Mesendoderm (in vitro differentiated cells): ENCODE results near the gene CLDN4.
"Not testable (repeated sequence)": the region's sequence is repeated elsewhere in the genome, so short reads cannot be mapped to it uniquely, and the experiment has no call there.

Experiments
- DNase-seq: peaks from one replicate; pipeline ENCODE4 v3.0.0; 2013
- H2AK5ac ChIP-seq: 2 replicates; pipeline ENCODE4 v1.6.1; 2013; ENCODE audit warnings: low read length, inconsistent platforms
- H2BK120ac ChIP-seq: 2 replicates; pipeline ENCODE4 v1.6.1; 2013; ENCODE audit warnings: low read depth, mild to moderate bottlenecking, low read length, moderate library complexity, mixed read lengths
- H2BK15ac ChIP-seq: replicated peaks from 2 replicates; pipeline ENCODE4 v1.6.1; 2013; ENCODE audit warnings: low read depth, mild to moderate bottlenecking, moderate library complexity
- H2BK5ac ChIP-seq: 2 replicates; pipeline ENCODE4 v1.6.1; 2013; ENCODE audit warnings: low read length, inconsistent platforms
- H3K18ac ChIP-seq: 2 replicates; pipeline ENCODE4 v1.6.1; 2013; ENCODE audit warnings: mild to moderate bottlenecking, low read length, mixed read lengths
- H3K23ac ChIP-seq: one replicate; pipeline ENCODE4 v1.6.1; 2013; ENCODE audit warnings: low read length
- H3K27ac ChIP-seq: 2 replicates; pipeline ENCODE4 v1.5.1; 2013; ENCODE audit warnings: low read depth, mild to moderate bottlenecking, inconsistent platforms, low read length, moderate library complexity
- H3K27me3 ChIP-seq: 2 replicates; pipeline ENCODE4 v1.6.1; 2013; ENCODE audit warnings: low read length, control low read depth, mild to moderate bottlenecking, inconsistent platforms; ENCODE audit not compliant: insufficient read depth, poor library complexity
- H3K36me3 ChIP-seq: 2 replicates; pipeline ENCODE4 v1.6.1; 2013; ENCODE audit warnings: low read length, inconsistent platforms; ENCODE audit not compliant: control insufficient read depth, insufficient read depth
- H3K4ac ChIP-seq: one replicate; pipeline ENCODE4 v1.6.1; 2013; ENCODE audit warnings: low read depth, mild to moderate bottlenecking, low read length, moderate library complexity
- H3K4me1 ChIP-seq: 2 replicates; pipeline ENCODE4 v1.6.1; 2013; ENCODE audit warnings: low read depth, low read length, inconsistent platforms; ENCODE audit not compliant: control insufficient read depth
- H3K4me2 ChIP-seq: 2 replicates; pipeline ENCODE4 v1.6.1; 2013; ENCODE audit warnings: low read length
- H3K4me3 ChIP-seq: 2 replicates; pipeline ENCODE4 v1.5.1; 2013; ENCODE audit warnings: mild to moderate bottlenecking, low read length
- H3K56ac ChIP-seq: one replicate; pipeline ENCODE4 v1.6.1; 2013; ENCODE audit warnings: low read length
- H3K79me1 ChIP-seq: 2 replicates; pipeline ENCODE4 v1.6.1; 2013; ENCODE audit warnings: low read length, inconsistent platforms
- H3K79me2 ChIP-seq: 2 replicates; pipeline ENCODE4 v1.6.1; 2013; ENCODE audit warnings: mild to moderate bottlenecking, low read length; ENCODE audit not compliant: control insufficient read depth, insufficient read depth
- H3K9ac ChIP-seq: 2 replicates; pipeline ENCODE4 v1.6.1; 2013; ENCODE audit warnings: low read length, inconsistent platforms
- H4K5ac ChIP-seq: one replicate; pipeline ENCODE4 v1.6.1; 2013; ENCODE audit warnings: low read length
- H4K8ac ChIP-seq: one replicate; pipeline ENCODE4 v1.6.1; 2013; ENCODE audit warnings: low read depth, mild to moderate bottlenecking, control low read depth, low read length, moderate library complexity
- WGBS: extraction: QIAGEN DNeasy Blood & Tissue Kit; methylation state at CpG from one replicate; pipeline ENCODE4 v1.1.7; 2013; ENCODE audit warnings: low lambda C conversion rate, missing lambda C conversion rate; ENCODE audit not compliant: insufficient coverage; ENCODE audit errors: extremely low coverage; 5-methylcytosine and 5-hydroxymethylcytosine counted together

Gene CLDN4

GRCh38 chr7:73845701-73846195 lies 15.0 kb downstream of the CLDN4 start:
- not testable (repeated sequence) for H3K4me1 ChIP-seq, H3K56ac ChIP-seq, H3K79me1 ChIP-seq, H2BK15ac ChIP-seq, H3K4me2 ChIP-seq, H3K23ac ChIP-seq, H3K79me2 ChIP-seq, H4K5ac ChIP-seq, DNase-seq, H3K27ac ChIP-seq, H3K4me3 ChIP-seq, H2BK5ac ChIP-seq, H4K8ac ChIP-seq, H3K27me3 ChIP-seq, H3K36me3 ChIP-seq, H3K9ac ChIP-seq, H2BK120ac ChIP-seq, H3K18ac ChIP-seq, H2AK5ac ChIP-seq, H3K4ac ChIP-seq
- no CpG with 5 or more reads among the region's 12 CpGs for WGBS

- H3K36me3 ChIP-seq: no peaks in the 10 kb centered on the region
- H4K5ac ChIP-seq: no peak overlapping the region
- no peak overlapping the region for H3K27ac ChIP-seq
- H2BK120ac ChIP-seq: no peak overlapping the region
- H3K79me2 ChIP-seq: no peaks in the 10 kb centered on the region
- H4K8ac ChIP-seq: no peak overlapping the region
- no peak for DNase-seq
- H3K4me3 ChIP-seq: no peak overlapping the region
- no peak overlapping the region for H3K56ac ChIP-seq
- no peak overlapping the region for H2BK5ac ChIP-seq
- no peak overlapping the region for H3K4me2 ChIP-seq
- no peak overlapping the region for H2BK15ac ChIP-seq
- peaks cover 4% of the 10 kb centered on the region for H3K4me1 ChIP-seq
- no peak overlapping the region for H3K23ac ChIP-seq
- WGBS: no CpG with 5 or more reads among the region's 10 CpGs
- H3K9ac ChIP-seq: no peak overlapping the region
- H3K27me3 ChIP-seq: no peaks in the 10 kb centered on the region
- H3K79me1 ChIP-seq: no peaks in the 10 kb centered on the region
- no peak overlapping the region for H3K4ac ChIP-seq
- H3K18ac ChIP-seq: no peak overlapping the region
- H2AK5ac ChIP-seq: no peak overlapping the region
Observed at GRCh38 chr7:73847941-73848723, 17.3 kb downstream of the CLDN4 start.

- Histone ChIP-seq H2AK5ac (no peak overlapping the region), H3K79me1 (no peaks in the 10 kb centered on the region), H2BK5ac (no peak overlapping the region), H3K9ac (no peak overlapping the region), H3K23ac (no peak overlapping the region), H3K27me3 (no peaks in the 10 kb centered on the region), H3K4me1 (peaks cover 2% of the 10 kb centered on the region), H3K18ac (no peak overlapping the region), H3K27ac (no peak overlapping the region), H4K8ac (no peak overlapping the region), H3K36me3 (no peaks in the 10 kb centered on the region), H2BK15ac (no peak overlapping the region), H3K4me3 (no peak overlapping the region), H3K79me2 (no peaks in the 10 kb centered on the region), H3K4ac (no peak overlapping the region), H4K5ac (no peak overlapping the region), H3K56ac (no peak overlapping the region), H2BK120ac (no peak overlapping the region), H3K4me2 (no peak overlapping the region)
- peak; percentile 76 for DNase-seq
- WGBS: no CpG with 5 or more reads among the region's 4 CpGs
Observed at GRCh38 chr7:73850781-73851207, 20.0 kb downstream of the CLDN4 start.

- no peaks in the 10 kb centered on the region for H3K79me1 ChIP-seq
- H3K4me2 ChIP-seq: no peak overlapping the region
- H3K27ac ChIP-seq: no peak overlapping the region
- H3K4me1 ChIP-seq: peaks cover 2% of the 10 kb centered on the region
- peak overlapping the region; percentile 23 for H3K18ac ChIP-seq
- no peaks in the 10 kb centered on the region for H3K79me2 ChIP-seq
- no peak overlapping the region for H3K4me3 ChIP-seq
- H3K27me3 ChIP-seq: no peaks in the 10 kb centered on the region
- no peak overlapping the region for H2BK15ac ChIP-seq
- WGBS: no CpG with 5 or more reads among the region's 8 CpGs
- H2AK5ac ChIP-seq: no peak overlapping the region
- H3K56ac ChIP-seq: no peak overlapping the region
- H4K5ac ChIP-seq: no peak overlapping the region
- H2BK120ac ChIP-seq: no peak overlapping the region
- DNase-seq: peak; percentile 93
- no peak overlapping the region for H3K23ac ChIP-seq
- no peaks in the 10 kb centered on the region for H3K36me3 ChIP-seq
- no peak overlapping the region for H3K4ac ChIP-seq
- H2BK5ac ChIP-seq: no peak overlapping the region
- no peak overlapping the region for H4K8ac ChIP-seq
- H3K9ac ChIP-seq: no peak overlapping the region
Observed at GRCh38 chr7:73851410-73852338, 20.9 kb downstream of the CLDN4 start.

- Histone ChIP-seq H2BK15ac (no peak overlapping the region), H3K9ac (no peak overlapping the region), H3K23ac (no peak overlapping the region), H3K79me1 (no peaks in the 10 kb centered on the region), H3K27ac (no peak overlapping the region), H3K4me2 (no peak overlapping the region), H3K27me3 (no peaks in the 10 kb centered on the region), H2BK5ac (no peak overlapping the region), H3K56ac (no peak overlapping the region), H4K8ac (no peak overlapping the region), H3K4me3 (no peak overlapping the region), H3K79me2 (no peaks in the 10 kb centered on the region), H3K4me1 (peaks cover 2% of the 10 kb centered on the region), H4K5ac (no peak overlapping the region), H3K18ac (no peak overlapping the region), H3K36me3 (no peaks in the 10 kb centered on the region), H2BK120ac (no peak overlapping the region), H2AK5ac (no peak overlapping the region), H3K4ac (no peak overlapping the region)
- WGBS: no CpG with 5 or more reads among the region's 5 CpGs
- DNase-seq: no peak
Observed at GRCh38 chr7:73852500-73852899, 21.7 kb downstream of the CLDN4 start.
